HG02763 (cell line): ENCODE measurements around the gene BRCA1.
A peak's percentile ranks its signal among the peaks of the same experiment; 100 is the strongest.
"Not testable (repeated sequence)": the region's sequence is repeated elsewhere in the genome, so short reads cannot be mapped to it uniquely, and the experiment has no call there.

Experiments
- ATAC-seq: cut with Tn5 transposase; IDR thresholded peaks from one replicate; pipeline ENCODE4 v1.9.1; 2021; ENCODE audit warnings: mild to moderate bottlenecking, moderate library complexity; ENCODE audit not compliant: unreplicated experiment

The BRCA1 gene

GRCh38 chr17:43125133-43125966 is at the start of gene BRCA1:
TSS of gene BRCA1 (minus strand) at chr17:43125364. CDS start at chr17:43124096, 1,268 bp downstream.
- peak; percentile 97 for ATAC-seq

- ATAC-seq: no peak
These were observed 46.7 kb upstream of the BRCA1 start for GRCh38 chr17:43171586-43172487.

- ATAC-seq: peak; percentile 78
These were observed 45.8 kb upstream of the BRCA1 start, which contains the start of gene NBR1 for GRCh38 chr17:43170766-43171585. TSS of gene NBR1 (plus strand) at chr17:43171214. CDS start at chr17:43175800, 4,586 bp downstream.

DNA sequence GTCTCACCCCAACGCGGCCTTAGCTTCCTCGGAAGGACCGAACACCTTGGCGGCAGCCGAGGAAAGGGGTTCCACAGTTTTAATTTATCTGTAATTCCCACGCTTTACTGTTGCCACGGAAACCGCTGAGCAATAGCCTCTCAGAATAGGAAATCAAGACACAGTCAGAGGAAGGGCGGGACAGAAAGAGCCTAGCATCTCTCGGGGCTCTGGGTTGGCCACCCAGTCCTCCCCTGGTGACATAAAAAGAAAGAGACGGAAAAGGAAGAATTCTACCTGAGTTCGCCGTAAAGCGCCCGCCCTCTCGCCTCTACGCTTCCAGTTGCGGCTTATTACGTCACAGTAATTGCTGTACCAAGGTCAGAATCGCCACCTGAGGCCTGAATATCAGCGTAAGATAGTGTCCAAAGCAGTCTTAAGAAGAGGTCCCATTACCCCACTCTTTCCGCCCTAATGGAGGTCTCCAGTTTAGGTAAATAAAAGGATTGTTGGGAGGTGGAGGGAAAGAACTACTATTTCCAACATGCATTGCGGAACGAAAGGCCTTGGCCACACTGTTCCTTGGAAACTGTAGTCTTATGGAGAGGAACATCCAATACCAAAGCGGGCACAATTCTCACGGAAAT is 45.1 kb upstream of the BRCA1 start:
- peak; percentile 66 for ATAC-seq

DNA sequence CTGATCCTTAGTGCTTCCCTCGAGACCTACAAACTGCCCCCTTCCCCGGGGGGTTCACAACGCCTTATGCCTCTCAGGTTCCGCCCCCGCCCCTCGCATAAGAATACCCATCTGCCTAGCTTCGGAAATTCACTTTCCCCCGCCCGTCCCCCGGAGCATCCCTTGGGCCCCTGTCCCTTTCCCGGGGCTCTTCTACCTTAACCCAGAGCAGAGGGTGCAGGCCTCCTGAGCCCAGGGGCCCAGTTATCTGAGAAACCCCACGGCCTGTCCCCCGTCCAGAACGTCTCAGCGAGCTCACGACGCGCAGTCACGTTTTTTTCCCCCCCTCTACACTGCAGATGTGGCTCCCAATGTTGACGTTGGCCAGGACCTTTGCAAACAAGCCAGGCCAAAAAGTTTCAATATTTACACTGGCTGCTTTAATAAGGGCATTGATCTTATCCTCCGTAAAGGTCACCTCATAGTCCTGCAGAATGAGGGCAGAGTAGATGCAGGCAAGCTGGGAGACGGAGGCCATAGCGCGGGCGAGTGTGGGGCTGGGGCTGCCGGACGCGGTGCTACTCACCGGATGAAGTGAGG is 44.5 kb upstream of the BRCA1 start:
- no peak for ATAC-seq

GRCh38 chr17:43165971-43166370 is 40.8 kb upstream of the BRCA1 start:
- not testable (repeated sequence) for ATAC-seq

DNA sequence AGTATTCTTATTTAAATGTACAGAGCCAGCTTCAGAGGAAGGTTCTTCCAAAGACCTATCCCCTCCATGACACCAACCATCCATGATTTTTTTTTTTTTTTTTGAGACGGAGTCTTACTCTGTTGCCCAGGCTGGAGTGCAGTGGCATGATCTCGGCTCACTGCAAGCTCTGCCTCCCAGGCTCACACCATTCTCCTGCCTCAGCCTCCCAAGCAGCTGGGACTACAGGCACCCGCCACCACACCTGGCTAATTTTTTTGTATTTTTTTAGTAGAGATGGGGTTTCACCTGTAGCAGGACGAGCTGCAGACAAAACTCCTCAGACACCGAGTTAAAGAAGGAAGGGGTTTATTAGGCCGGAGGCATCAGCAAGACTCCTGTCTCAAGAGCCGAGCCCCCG is 34.8 kb upstream of the BRCA1 start:
- ATAC-seq: not testable (repeated sequence)

DNA sequence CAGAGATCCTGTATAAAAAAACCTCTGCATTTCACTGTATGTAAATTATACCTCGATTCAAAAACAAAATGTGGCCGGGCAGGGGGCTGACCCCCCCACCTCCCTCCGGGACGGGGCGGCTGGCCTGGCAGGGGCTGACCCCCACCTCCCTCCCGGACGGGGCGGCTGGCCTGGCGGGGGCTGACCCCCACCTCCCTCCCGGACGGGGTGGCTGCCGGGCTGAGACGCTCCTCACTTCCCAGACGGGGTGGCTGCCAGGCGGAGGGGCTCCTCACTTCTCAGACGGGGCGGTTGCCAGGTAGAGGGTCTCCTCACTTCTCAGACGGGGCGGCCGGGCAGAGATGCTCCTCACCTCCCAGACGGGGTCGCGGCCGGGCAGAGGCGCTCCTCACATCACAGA is 34.1 kb upstream of the BRCA1 start:
- not testable (repeated sequence) for ATAC-seq

DNA sequence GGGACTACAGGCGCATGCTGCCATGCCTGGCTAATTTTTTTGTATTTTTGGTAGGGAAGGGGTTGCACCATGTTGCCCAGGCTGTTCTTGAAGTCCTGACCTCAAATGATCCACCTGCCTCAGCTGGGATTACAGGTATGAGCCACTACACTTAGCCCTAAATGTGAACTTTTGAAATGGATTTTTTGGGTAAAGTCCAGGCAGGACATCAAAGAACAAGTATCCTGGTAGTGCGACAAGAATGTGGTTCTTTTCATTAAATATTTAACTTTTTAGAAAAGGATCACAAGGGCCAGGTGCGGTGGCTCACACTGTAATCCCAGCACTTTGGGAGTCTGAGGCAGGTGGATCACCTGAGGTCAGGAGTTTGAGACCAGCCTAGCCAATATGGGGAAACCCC is 30.5 kb upstream of the BRCA1 start:
- ATAC-seq: no peak

DNA sequence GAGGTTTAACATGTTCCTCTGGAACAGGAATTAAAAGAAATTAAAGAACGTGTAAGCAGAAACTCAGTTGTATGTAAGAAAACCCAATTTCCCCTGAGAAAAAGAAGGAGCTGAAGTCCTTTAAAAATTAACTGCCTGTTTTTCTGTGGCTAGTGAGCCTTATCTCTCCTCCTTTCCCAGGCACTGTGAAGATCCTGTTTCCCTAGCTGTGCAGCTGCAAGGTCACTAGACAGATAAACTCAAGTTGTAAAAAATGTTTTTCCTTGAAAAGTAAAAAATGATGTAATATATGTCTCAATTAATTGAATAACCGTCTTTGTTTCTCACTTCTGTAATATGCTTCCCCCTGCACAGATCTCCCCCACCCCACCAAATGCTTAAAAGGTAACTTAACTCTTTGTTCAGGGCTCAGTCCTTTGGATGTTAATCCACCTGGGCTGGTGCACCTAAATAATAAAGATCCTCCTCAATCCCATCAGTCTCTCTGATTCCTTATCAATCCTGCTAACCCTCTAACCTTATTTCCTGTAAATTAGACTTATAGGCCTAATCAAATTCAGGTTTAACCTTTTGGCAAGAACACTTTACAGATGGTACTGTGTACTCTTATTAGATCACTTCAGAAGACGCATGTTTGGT is 28.2 kb upstream of the BRCA1 start:
- ATAC-seq: not testable (repeated sequence)

GRCh38 chr17:43151880-43152456 is 26.8 kb upstream of the BRCA1 start:
- no peak for ATAC-seq

GRCh38 chr17:43146649-43147048 is 21.5 kb upstream of the BRCA1 start:
- no peak for ATAC-seq

DNA sequence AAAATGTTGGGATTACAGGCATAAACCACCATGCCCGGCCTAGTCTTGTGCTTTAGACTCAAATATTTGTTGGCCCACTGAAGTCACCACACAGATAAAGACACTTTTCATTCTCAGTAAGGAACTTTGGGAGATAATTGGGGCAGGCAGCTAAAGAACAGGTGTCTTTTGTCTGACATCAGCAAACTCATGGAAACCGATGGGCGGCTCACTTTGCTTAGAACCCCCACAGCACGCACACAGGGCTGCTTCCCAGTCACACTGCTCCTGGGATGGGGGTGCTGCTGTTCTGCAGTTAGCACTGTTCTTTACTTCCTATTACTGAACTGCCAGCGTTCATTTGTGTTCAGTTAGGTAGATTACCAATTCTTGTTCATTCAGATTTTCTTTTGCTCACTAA is 18.0 kb upstream of the BRCA1 start:
- no peak for ATAC-seq

DNA sequence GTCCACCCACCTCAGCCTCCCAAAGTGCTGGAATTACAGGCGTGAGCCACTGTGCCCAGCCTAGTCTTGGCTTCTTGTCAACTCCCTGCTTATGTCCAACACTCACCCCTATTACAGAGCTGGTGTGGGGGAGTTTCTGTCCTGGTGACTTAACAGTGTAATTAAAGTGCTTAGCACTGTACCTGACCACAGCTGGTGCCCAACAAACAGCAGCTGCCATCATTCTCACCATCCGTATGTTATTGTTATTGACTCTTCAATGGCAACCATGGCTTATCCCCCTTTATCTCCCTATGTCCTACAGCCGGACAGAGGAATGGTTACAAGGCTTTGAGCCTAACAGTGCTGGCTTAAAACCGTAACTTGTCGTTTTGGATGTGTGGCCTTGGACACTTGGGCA is 17.0 kb upstream of the BRCA1 start:
- ATAC-seq: no peak

DNA sequence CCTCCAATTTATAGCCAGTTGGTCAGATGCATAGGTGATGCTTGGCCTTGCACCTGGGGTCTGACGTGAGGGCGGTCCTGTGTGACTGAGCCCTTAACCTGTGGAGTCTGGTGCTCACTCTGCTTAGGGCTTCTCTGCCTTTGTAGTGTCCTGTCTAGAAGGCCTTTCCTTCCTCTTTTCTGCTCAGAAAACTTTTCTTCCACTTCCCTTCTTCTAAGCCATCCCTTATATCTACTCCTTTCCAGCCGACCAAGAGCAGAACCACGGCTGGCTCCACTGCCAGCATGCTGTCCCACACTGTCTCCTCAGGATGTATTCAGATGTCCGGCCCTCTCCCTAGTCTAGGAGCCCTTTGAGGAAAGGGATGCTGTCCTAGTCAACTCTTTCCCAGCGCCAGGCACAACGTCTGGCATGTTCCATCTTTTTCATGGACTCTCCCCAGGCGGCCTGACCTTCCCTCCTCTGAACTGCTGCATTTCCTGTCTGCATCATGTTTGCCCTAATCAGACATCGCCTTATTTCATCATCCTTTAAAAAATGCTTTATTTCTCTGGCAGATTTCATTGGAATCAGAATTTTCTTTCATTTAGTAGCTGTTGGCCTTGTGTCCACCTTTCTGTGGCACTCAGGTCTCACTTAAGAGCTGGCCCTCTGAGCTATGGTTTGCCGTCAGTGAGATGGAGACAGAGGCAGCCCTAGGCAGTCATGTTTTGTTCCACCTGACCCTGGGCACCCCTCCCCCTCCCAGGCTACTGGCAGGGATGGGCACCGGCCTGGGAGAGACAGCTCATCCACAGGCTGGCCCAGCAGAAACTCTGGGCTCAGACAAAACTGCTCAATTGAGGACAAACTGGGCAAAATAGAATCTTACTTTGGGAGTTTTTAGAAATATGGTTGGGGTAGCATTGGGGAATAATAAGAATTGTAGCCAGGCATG is 15.5 kb upstream of the BRCA1 start:
- ATAC-seq: no peak

GRCh38 chr17:43138531-43138930 is 13.4 kb upstream of the BRCA1 start:
- not testable (repeated sequence) for ATAC-seq

GRCh38 chr17:43136574-43136973 is 11.4 kb upstream of the BRCA1 start:
- ATAC-seq: not testable (repeated sequence)

DNA sequence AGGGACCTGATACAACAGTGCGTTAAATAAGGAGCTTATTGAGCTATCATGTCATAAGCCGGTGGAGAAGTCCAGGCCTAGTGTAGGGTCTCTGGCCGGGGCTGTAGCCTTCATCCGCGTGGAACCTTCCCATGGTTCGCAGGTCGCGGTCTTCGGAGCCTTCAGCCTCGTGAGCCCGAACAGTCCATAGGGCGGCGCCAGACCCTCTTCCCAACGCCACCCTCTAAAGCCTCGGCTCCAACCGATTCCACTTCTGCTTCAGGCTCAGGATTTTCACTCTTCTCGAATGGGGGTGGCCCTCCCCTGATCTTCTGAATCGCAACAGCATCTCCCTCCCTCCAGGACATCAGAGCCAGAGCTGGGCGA is 10.3 kb upstream of the BRCA1 start:
- no peak for ATAC-seq
